H1 (cell line): ENCODE data around the gene HLA-F. TPM values are rescaled to one million over a fixed set of nuclear protein-coding genes. Genes with fewer than 3 reads are reported as not detected.

Source experiments
- EGR1 ChIP-seq: IDR thresholded peaks from 2 replicates; pipeline ENCODE4 v1.6.1; 2011; ENCODE audit warnings: low read depth, low read length, borderline replicate concordance
- GTF2F1 ChIP-seq: IDR thresholded peaks from 2 replicates; pipeline ENCODE4 v1.6.1; 2012; ENCODE audit warnings: low read depth, low read length, improper control_type of control experiment, borderline replicate concordance
- POLR2AphosphoS5 ChIP-seq: IDR thresholded peaks from 2 replicates; pipeline ENCODE4 v1.6.1; 2011; ENCODE audit warnings: low read depth, low read length
- polyA plus RNA-seq, 7 experiments: library from polyadenylated mRNA; depleted of rRNA in 3 of 7; stranded (reverse) in 5 of 7; unstranded in 2 of 7; fragments of >200 nt in 5 of 7; fragments of 200-250 nt in 2 of 7; gene quantifications; 1 replicate in 5 of 7; 2 replicates in 1 of 7; 4 replicates in 1 of 7; pipeline versions ENCODE4 v1.2.1 to v1.2.3, GENCODE V29; 2011 to 2013; ENCODE audit warnings: missing spikeins in 2 of 7, mixed read lengths in 2 of 7
- total RNA-seq: library from RNA; stranded (reverse); fragmentation: NEBNext Ultra II Directional; extraction: Animal tissue kit (Norgen Biotek cat#: 25700); gene quantifications from 2 replicates; pipeline ENCODE4 v1.2.1, GENCODE V29; 2021

Gene HLA-F
- total and polyA plus RNA-seq, 2 of the 8 experiments (the other 6 are each of a cell fraction or from before 2014, with no cell fraction given) = 9.6 to 11.7 TPM

GRCh38 chr6:29744131-29744530 is 20.9 kb downstream of the HLA-F start (continued):
- TF ChIP-seq EGR1 = no peak
- no peak for TF ChIP-seq POLR2AphosphoS5
- TF ChIP-seq GTF2F1 = no peak
- TF ChIP-seq, all 59 proteins: peak for 0
